CD14-positive monocyte (primary cell): ENCODE results near the gene TIAM1. TPM values are rescaled to one million over a fixed set of nuclear protein-coding genes. Genes with fewer than 3 reads are reported as not detected.

Experiments
- DNase-seq, 3 donors: peaks; one replicate each; pipeline ENCODE4 v3.0.0-alpha.2; 2011 to 2022
- H2AFZ ChIP-seq: 2 replicates; pipeline ENCODE4 v1.6.0; 2012; ENCODE audit warnings: mild to moderate bottlenecking, low read depth, low read length, inconsistent platforms; ENCODE audit not compliant: insufficient read depth, poor library complexity, severe bottlenecking
- H3K27ac ChIP-seq, 2 donors: 1 replicate in 1 of 2; 2 replicates in 1 of 2; pipeline ENCODE4 v1.5.1; 2012 to 2013; ENCODE audit warnings: low read length in 2 of 2, control low read depth in 1 of 2, inconsistent platforms in 1 of 2, low read depth in 1 of 2, mild to moderate bottlenecking in 1 of 2
- H3K27me3 ChIP-seq, 2 donors: one replicate each; pipeline versions ENCODE4 v1.6.0 to v1.6.1; 2011 to 2013; ENCODE audit warnings: low read length in 2 of 2; ENCODE audit not compliant: control insufficient read depth in 2 of 2, insufficient read depth in 2 of 2
- H3K36me3 ChIP-seq, 2 donors: replicated peaks in 1 of 2; 1 replicate in 1 of 2; 2 replicates in 1 of 2; pipeline versions ENCODE4 v1.5.1 to v1.6.1; 2012 to 2013; ENCODE audit warnings: low read length in 2 of 2, control low read depth in 1 of 2, inconsistent platforms in 1 of 2, mild to moderate bottlenecking in 1 of 2; ENCODE audit not compliant: insufficient read depth in 2 of 2, control insufficient read depth in 1 of 2
- H3K4me1 ChIP-seq, 2 donors: 1 replicate in 1 of 2; 2 replicates in 1 of 2; pipeline versions ENCODE4 v1.5.1 to v1.6.1; 2012 to 2013; ENCODE audit warnings: low read length in 2 of 2, control low read depth in 1 of 2, inconsistent platforms in 1 of 2, mild to moderate bottlenecking in 1 of 2, moderate library complexity in 1 of 2; ENCODE audit not compliant: insufficient read depth in 2 of 2, control insufficient read depth in 1 of 2
- H3K4me2 ChIP-seq: replicated peaks from 2 replicates; pipeline ENCODE3; 2012; ENCODE audit warnings: low read length, moderate library complexity, mild to moderate bottlenecking; ENCODE audit not compliant: poor library complexity, severe bottlenecking; ENCODE audit errors: extremely low read depth
- H3K4me3 ChIP-seq, 3 experiments: fragments of 200-600 bp in 1 of 3; sonication (generic) in 1 of 3; replicated peaks in 1 of 3; 1 replicate in 2 of 3; 2 replicates in 1 of 3; pipeline ENCODE4 v1.5.1; 2011 to 2013; ENCODE audit warnings: low read length in 3 of 3, mild to moderate bottlenecking in 3 of 3, control low read depth in 2 of 3, low read depth in 2 of 3, inconsistent platforms in 1 of 3, moderate library complexity in 1 of 3
- H3K79me2 ChIP-seq: 2 replicates; pipeline ENCODE4 v1.6.0; 2012; ENCODE audit warnings: mild to moderate bottlenecking, control low read depth, inconsistent platforms, low read length, moderate library complexity; ENCODE audit not compliant: insufficient read depth
- H3K9ac ChIP-seq: 2 replicates; pipeline ENCODE4 v1.6.0; 2017; ENCODE audit warnings: low read length, mild to moderate bottlenecking; ENCODE audit not compliant: insufficient read depth, poor library complexity, severe bottlenecking
- H3K9me3 ChIP-seq, 2 donors: replicated peaks in 1 of 2; 1 replicate in 1 of 2; 2 replicates in 1 of 2; pipeline versions ENCODE4 v1.5.1 to v1.6.1; 2012 to 2013; ENCODE audit warnings: low read length in 2 of 2, control low read depth in 1 of 2; ENCODE audit not compliant: control insufficient read depth in 1 of 2, insufficient read depth in 1 of 2
- H4K20me1 ChIP-seq: 2 replicates; pipeline ENCODE4 v1.6.0; 2012; ENCODE audit warnings: mild to moderate bottlenecking, low read length, control low read depth, moderate library complexity; ENCODE audit not compliant: insufficient read depth
- H3K27ac Mint-ChIP-seq, 7 donors: one replicate each; pipeline ENCODE4 v1.8.0; 2020; ENCODE audit warnings: mild to moderate bottlenecking in 7 of 7, mixed read lengths in 7 of 7, moderate library complexity in 6 of 7, inconsistent platforms in 2 of 7
- H3K27me3 Mint-ChIP-seq, 3 donors: one replicate each; pipeline ENCODE4 v1.8.0; 2021 to 2022; ENCODE audit warnings: low read depth in 3 of 3, mild to moderate bottlenecking in 3 of 3, mixed read lengths in 3 of 3, moderate library complexity in 3 of 3, inconsistent platforms in 1 of 3
- H3K36me3 Mint-ChIP-seq, 2 donors: one replicate each; pipeline ENCODE4 v1.8.0; 2020; ENCODE audit warnings: mixed read lengths in 2 of 2, inconsistent platforms in 1 of 2, mild to moderate bottlenecking in 1 of 2
- H3K4me1 Mint-ChIP-seq: one replicate; pipeline ENCODE4 v1.8.0; 2020; ENCODE audit warnings: mild to moderate bottlenecking, mixed read lengths
- H3K4me3 Mint-ChIP-seq, 2 donors: one replicate each; pipeline ENCODE4 v1.8.0; 2020; ENCODE audit warnings: mild to moderate bottlenecking in 2 of 2, mixed read lengths in 2 of 2, moderate library complexity in 1 of 2
- H3K9me3 Mint-ChIP-seq, 7 donors: one replicate each; pipeline ENCODE4 v1.8.0; 2020 to 2022; ENCODE audit warnings: mixed read lengths in 7 of 7, mild to moderate bottlenecking in 6 of 7, moderate library complexity in 6 of 7, inconsistent platforms in 2 of 7
- CTCF ChIP-seq: fragments of 200-600 bp; IDR thresholded peaks from one replicate; pipeline ENCODE4 v1.8.0; 2022; ENCODE audit warnings: antibody characterized with exemption, mild to moderate bottlenecking
- WGBS: methylation state at CpG from one replicate; pipeline ENCODE4 v1.1.5; 2013; ENCODE audit warnings: missing lambda C conversion rate; ENCODE audit not compliant: insufficient coverage; 5-methylcytosine and 5-hydroxymethylcytosine counted together
- intact Hi-C, 2 donors: fragments of 100-400 bp; cut with micrococcal nuclease; formaldehyde crosslinking; loops; one replicate each; pipeline versions ENCODE4 v1.15.0 to v1.15.1; 2023
- polyA plus RNA-seq, 3 donors: library from polyadenylated mRNA; depleted of rRNA in 1 of 3; unstranded in 2 of 3; stranded (reverse) in 1 of 3; fragments of 300-500 nt in 2 of 3; fragments of >200 nt in 1 of 3; fragmentation: Illumina TruSeq in 2 of 3; gene quantifications; 1 replicate in 2 of 3; 2 replicates in 1 of 3; pipeline ENCODE4 v1.2.3, GENCODE V29; 2012 to 2021

TIAM1 gene
- polyA plus RNA-seq, 3 donors = 17.7 to 55.0 (median 45.3) TPM

GRCh38 chr21:31196724-31197123, 147.3 kb downstream of the TIAM1 start:
- Histone ChIP-seq H3K4me3 (no peak overlapping the region), H3K36me3 (peaks cover 23 to 42% of the 10 kb centered on the region in 2 donors), H3K4me1 (peaks cover 36 to 39% of the 10 kb centered on the region in 2 donors), H3K4me2 (no peak overlapping the region), H3K27ac (no peak overlapping the region), H4K20me1 (peaks cover 9% of the 10 kb centered on the region), H3K27me3 (no peaks in the 10 kb centered on the region), H3K9ac (no peak overlapping the region), H3K9me3 (no peaks in the 10 kb centered on the region), H3K79me2 (no peaks in the 10 kb centered on the region), H2AFZ (no peak overlapping the region)
- TF ChIP-seq CTCF = no peak
- Mint-ChIP-seq H3K27ac (no peak overlapping the region), H3K27me3 (peaks cover 0 to 2% (median 1%) of the 10 kb centered on the region in 3 donors), H3K4me3 (no peak overlapping the region), H3K4me1 (peaks cover 37% of the 10 kb centered on the region), H3K9me3 (no peaks in the 10 kb centered on the region), H3K36me3 (peaks cover 46 to 65% of the 10 kb centered on the region in 2 donors)
- WGBS = no CpG with 5 or more reads among the region's 2 CpGs
- no peak for DNase-seq
- intact Hi-C loops = loop anchor here in 1 of 2 donors (5.0 kb wide), 2 partner anchors 386 to 406 kb away; no protein-coding TSS in a partner anchor

- H3K4me1 ChIP-seq = peaks cover 25 to 27% of the 10 kb centered on the region in 2 donors
- no peak overlapping the region for H2AFZ ChIP-seq
- H3K4me1 Mint-ChIP-seq = peaks cover 27% of the 10 kb centered on the region
- H3K4me3 ChIP-seq = no peak overlapping the region
- WGBS = no CpG with 5 or more reads among the region's 5 CpGs
- DNase-seq = no peak
- H3K9me3 Mint-ChIP-seq = no peaks in the 10 kb centered on the region
- H3K36me3 Mint-ChIP-seq = peaks cover 54 to 77% of the 10 kb centered on the region in 2 donors
- H3K27ac Mint-ChIP-seq = no peak overlapping the region
- no peaks in the 10 kb centered on the region for H3K27me3 ChIP-seq
- no peak overlapping the region for H3K4me3 Mint-ChIP-seq
- no peak overlapping the region for H3K27ac ChIP-seq
- H3K9me3 ChIP-seq = no peaks in the 10 kb centered on the region
- intact Hi-C loops = loop anchor here in 1 of 2 donors (5.0 kb wide), 2 partner anchors 387 to 407 kb away; no protein-coding TSS in a partner anchor
- peaks cover 26 to 55% of the 10 kb centered on the region in 2 donors for H3K36me3 ChIP-seq
- peaks cover 0 to 2% (median 1%) of the 10 kb centered on the region in 3 donors for H3K27me3 Mint-ChIP-seq
- peaks cover 9% of the 10 kb centered on the region for H4K20me1 ChIP-seq
- no peak overlapping the region for H3K9ac ChIP-seq
- no peak for TF ChIP-seq CTCF
- no peak overlapping the region for H3K4me2 ChIP-seq
- H3K79me2 ChIP-seq = no peaks in the 10 kb centered on the region
Observed at GRCh38 chr21:31195334-31196015, 148.6 kb downstream of the TIAM1 start.
